ENCODE measurements around the gene ZBTB20. TPM values are rescaled to one million over a fixed set of nuclear protein-coding genes. Genes with fewer than 3 reads are reported as not detected.

Gene ZBTB20
- total and polyA plus RNA-seq, 12 donors, result 2.8 to 167 (median 108) TPM

GRCh38 chr3:114338651-114339357 is 808.3 kb downstream of the ZBTB20 start:
- Histone ChIP-seq H3K27me3 (no peaks in the 10 kb centered on the region), H3K9me3 (replicated peaks in 1 of 3) (no peaks in the 10 kb centered on the region), H3K27ac (peak overlapping the region in 1 of 5 donors; percentile 0), H3K36me3 (replicated peaks in 1 of 2) (peaks cover 0 to 8% of the 10 kb centered on the region in 2 donors), H3K4me3 (no peak overlapping the region), H3K4me1 (replicated peaks in 1 of 2) (peaks cover 6 to 38% of the 10 kb centered on the region in 2 donors)
- DNase-seq, result no peak
- TF ChIP-seq CTCF (IDR thresholded peaks at IDR 0.05) (no peak), POLR2A (IDR thresholded peaks at IDR 0.05) (no peak)
- intact Hi-C loops (cut with DNase I), result no loop called here
- WGBS, 4 donors, result 92 to 94% (median 93%) methylated on average over 19 of the region's 19 CpGs

GRCh38 chr3:114336857-114337256 is 810.2 kb downstream of the ZBTB20 start:
- H3K27me3 ChIP-seq, result no peaks in the 10 kb centered on the region
- H3K4me1 ChIP-seq (replicated peaks in 1 of 2), result peaks cover 6 to 28% of the 10 kb centered on the region in 2 donors
- WGBS, 4 donors, result 92 to 98% (median 94%) methylated on average over 3 of the region's 3 CpGs
- DNase-seq, result no peak
- H3K27ac ChIP-seq, result no peak overlapping the region
- intact Hi-C loops (cut with DNase I), result no loop called here
- H3K36me3 ChIP-seq (replicated peaks in 1 of 2), result peaks cover 0 to 8% of the 10 kb centered on the region in 2 donors
- TF ChIP-seq POLR2A (IDR thresholded peaks at IDR 0.05) (no peak), CTCF (IDR thresholded peaks at IDR 0.05) (no peak)
- H3K9me3 ChIP-seq (replicated peaks in 1 of 3), result no peaks in the 10 kb centered on the region
- H3K4me3 ChIP-seq, result no peak overlapping the region

DNA sequence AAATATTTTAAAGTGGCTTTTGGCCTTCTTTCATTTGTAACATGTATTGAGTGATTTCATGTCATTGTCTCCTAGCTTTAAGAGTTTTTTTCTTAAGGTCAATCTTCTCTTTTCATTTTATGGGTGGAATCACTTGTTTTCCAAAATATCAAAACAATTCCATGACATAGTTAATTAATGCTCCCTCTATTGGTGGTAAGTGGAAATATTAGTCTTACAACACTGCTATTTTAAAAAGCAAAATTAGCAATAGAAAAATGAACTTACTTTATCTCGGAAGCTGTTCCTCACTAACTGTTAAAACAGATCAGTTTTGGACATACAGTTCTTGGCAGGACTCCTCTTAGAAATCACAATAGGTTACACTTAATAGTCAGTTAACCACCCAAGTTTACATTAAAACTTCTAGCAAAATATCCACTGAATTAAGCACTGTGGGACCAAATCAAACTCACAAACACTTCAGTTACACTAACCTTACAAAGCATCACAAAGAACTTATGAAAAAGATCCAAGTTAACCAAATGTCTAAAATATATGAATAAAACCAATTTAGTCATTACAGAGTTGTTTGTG is 810.9 kb downstream of the ZBTB20 start:
- Histone ChIP-seq H3K27ac (no peak overlapping the region), H3K4me1 (replicated peaks in 1 of 2) (peaks cover 6 to 21% of the 10 kb centered on the region in 2 donors), H3K27me3 (no peaks in the 10 kb centered on the region), H3K36me3 (replicated peaks in 1 of 2) (peaks cover 0 to 8% of the 10 kb centered on the region in 2 donors), H3K9me3 (replicated peaks in 1 of 3) (no peaks in the 10 kb centered on the region), H3K4me3 (no peak overlapping the region)
- TF ChIP-seq CTCF (IDR thresholded peaks at IDR 0.05) (peak; percentile 18 to 43 (median 37)), POLR2A (IDR thresholded peaks at IDR 0.05) (no peak)
- WGBS, 4 donors, result 71 to 78% (median 76%) methylated on average over 1 of the region's 1 CpG
- intact Hi-C loops (cut with DNase I), result no loop called here
- no peak for DNase-seq

DNA sequence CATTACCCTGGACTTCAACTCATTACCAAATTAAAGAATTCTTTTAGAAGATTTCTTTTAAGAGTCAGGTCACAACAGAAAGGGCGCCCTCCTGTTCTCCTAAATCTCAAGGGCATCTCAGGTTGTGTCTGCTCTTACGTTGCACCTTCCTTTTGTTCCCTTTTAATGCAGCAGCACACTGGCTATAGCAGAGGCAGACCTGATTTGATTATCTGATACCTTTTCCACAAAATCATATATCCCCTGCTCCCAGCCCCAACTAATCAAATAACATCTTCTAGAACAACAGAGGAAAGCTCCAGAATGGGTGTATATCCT is 813.2 kb downstream of the ZBTB20 start:
- H3K36me3 ChIP-seq (replicated peaks in 1 of 2), result peaks cover 0 to 5% of the 10 kb centered on the region in 2 donors
- H3K4me1 ChIP-seq (replicated peaks in 1 of 2), result peaks cover 6 to 21% of the 10 kb centered on the region in 2 donors
- TF ChIP-seq POLR2A (IDR thresholded peaks at IDR 0.05), result no peak
- TF ChIP-seq CTCF (IDR thresholded peaks at IDR 0.05), result no peak
- no peak overlapping the region for H3K4me3 ChIP-seq
- WGBS, 4 donors, result 89 to 96% (median 92%) methylated on average over 2 of the region's 2 CpGs
- no peak overlapping the region for H3K27ac ChIP-seq
- intact Hi-C loops (cut with DNase I), result no loop called here
- DNase-seq, result no peak
- no peaks in the 10 kb centered on the region for H3K27me3 ChIP-seq
- H3K9me3 ChIP-seq (replicated peaks in 1 of 3), result no peaks in the 10 kb centered on the region
